HUES64 (cell line): ENCODE measurements around the gene TUBA1B.
A peak's percentile ranks its signal among the peaks of the same experiment; 100 is the strongest.
"Not testable (repeated sequence)": the region's sequence is repeated elsewhere in the genome, so short reads cannot be mapped to it uniquely, and the experiment has no call there.

Experiments used
- H3K27ac ChIP-seq: 2 replicates; pipeline ENCODE4 v1.7.0; 2013; ENCODE audit warnings: low read depth, low read length, inconsistent platforms
- H3K27me3 ChIP-seq: 2 replicates; pipeline ENCODE4 v1.6.1; 2013; ENCODE audit warnings: mild to moderate bottlenecking, low read length; ENCODE audit not compliant: insufficient read depth
- H3K36me3 ChIP-seq: 2 replicates; pipeline ENCODE4 v1.6.1; 2013; ENCODE audit warnings: mild to moderate bottlenecking, low read length; ENCODE audit not compliant: insufficient read depth
- H3K4me1 ChIP-seq: 2 replicates; pipeline ENCODE4 v1.6.1; 2013; ENCODE audit warnings: mild to moderate bottlenecking, low read length, moderate library complexity; ENCODE audit not compliant: insufficient read depth
- H3K4me3 ChIP-seq: 2 replicates; pipeline ENCODE4 v1.5.1; 2013; ENCODE audit warnings: mild to moderate bottlenecking, low read length, moderate library complexity
- H3K9ac ChIP-seq: 2 replicates; pipeline ENCODE4 v1.6.1; 2013; ENCODE audit warnings: mild to moderate bottlenecking, low read depth, low read length
- H3K9me3 ChIP-seq: 2 replicates; pipeline ENCODE4 v1.6.1; 2013; ENCODE audit warnings: low read depth, low read length; ENCODE audit not compliant: insufficient read depth
- WGBS: fragments of 150-250, 120-280 bp; methylation state at CpG from one replicate; pipeline ENCODE4 v1.1.7; 2013; ENCODE audit warnings: missing lambda C conversion rate; 5-methylcytosine and 5-hydroxymethylcytosine counted together

TUBA1B gene

GRCh38 chr12:49138999-49139398 lies 7.8 kb upstream of the TUBA1B start:
- Histone ChIP-seq H3K27ac (no peak overlapping the region), H3K4me3 (no peak overlapping the region), H3K27me3 (no peaks in the 10 kb centered on the region), H3K36me3 (no peaks in the 10 kb centered on the region), H3K9me3 (no peaks in the 10 kb centered on the region), H3K9ac (no peak overlapping the region), H3K4me1 (no peaks in the 10 kb centered on the region)
- WGBS = 95% methylated on average over 1 of the region's 2 CpGs

GRCh38 chr12:49138587-49138986 lies 7.4 kb upstream of the TUBA1B start:
- H3K9ac ChIP-seq = no peak overlapping the region
- no peaks in the 10 kb centered on the region for H3K27me3 ChIP-seq
- H3K4me3 ChIP-seq = no peak overlapping the region
- H3K9me3 ChIP-seq = no peaks in the 10 kb centered on the region
- H3K36me3 ChIP-seq = no peaks in the 10 kb centered on the region
- H3K4me1 ChIP-seq = no peaks in the 10 kb centered on the region
- 81% methylated on average over 2 of the region's 2 CpGs for WGBS
- H3K27ac ChIP-seq = no peak overlapping the region

GRCh38 chr12:49137476-49137875 lies 6.3 kb upstream of the TUBA1B start:
- no peak overlapping the region for H3K4me3 ChIP-seq
- peaks cover 2% of the 10 kb centered on the region for H3K4me1 ChIP-seq
- no peak overlapping the region for H3K9ac ChIP-seq
- H3K27ac ChIP-seq = no peak overlapping the region
- H3K9me3 ChIP-seq = no peaks in the 10 kb centered on the region
- H3K36me3 ChIP-seq = no peaks in the 10 kb centered on the region
- WGBS = 100% methylated on average over 1 of the region's 1 CpG
- no peaks in the 10 kb centered on the region for H3K27me3 ChIP-seq

GRCh38 chr12:49136997-49137396 lies 5.8 kb upstream of the TUBA1B start:
- not testable (repeated sequence) for H3K36me3 ChIP-seq, H3K27ac ChIP-seq, H3K27me3 ChIP-seq, H3K9me3 ChIP-seq, H3K4me1 ChIP-seq, H3K9ac ChIP-seq, H3K4me3 ChIP-seq
- 97% methylated on average over 3 of the region's 3 CpGs for WGBS

GRCh38 chr12:49133590-49133989 lies 2.4 kb upstream of the TUBA1B start:
- Histone ChIP-seq H3K27me3 (no peaks in the 10 kb centered on the region), H3K27ac (no peak overlapping the region), H3K9ac (no peak overlapping the region), H3K4me3 (no peak overlapping the region), H3K9me3 (no peaks in the 10 kb centered on the region), H3K4me1 (peaks cover 16% of the 10 kb centered on the region), H3K36me3 (peaks cover 15% of the 10 kb centered on the region)
- 95% methylated on average over 10 of the region's 10 CpGs for WGBS

- Histone ChIP-seq H3K4me3 (no peak overlapping the region), H3K9me3 (no peaks in the 10 kb centered on the region), H3K36me3 (peaks cover 19% of the 10 kb centered on the region), H3K27ac (no peak overlapping the region), H3K27me3 (no peaks in the 10 kb centered on the region), H3K4me1 (peaks cover 16% of the 10 kb centered on the region), H3K9ac (no peak overlapping the region)
- WGBS = 88% methylated on average over 2 of the region's 5 CpGs
Measured at GRCh38 chr12:49133014-49133413, 1.8 kb upstream of the TUBA1B start.

- Histone ChIP-seq H3K9me3 (no peaks in the 10 kb centered on the region), H3K27me3 (no peaks in the 10 kb centered on the region), H3K4me1 (peaks cover 16% of the 10 kb centered on the region), H3K4me3 (peak overlapping the region; percentile 70), H3K36me3 (peaks cover 29% of the 10 kb centered on the region), H3K27ac (no peak overlapping the region), H3K9ac (peak overlapping the region; percentile 65)
- WGBS = 40% methylated on average over 8 of the region's 9 CpGs
Measured at GRCh38 chr12:49131894-49132461, 783 bp upstream of the TUBA1B start.

- Histone ChIP-seq H3K27ac (peak overlapping the region; percentile 99), H3K9ac (peak overlapping the region; percentile 98), H3K36me3 (peaks cover 33% of the 10 kb centered on the region), H3K9me3 (no peaks in the 10 kb centered on the region), H3K4me1 (peaks cover 16% of the 10 kb centered on the region), H3K4me3 (peak overlapping the region; percentile 70), H3K27me3 (no peaks in the 10 kb centered on the region)
- WGBS = under 1% methylated on average over 66 of the region's 66 CpGs
Measured at GRCh38 chr12:49130151-49131050, 794 bp downstream of the TUBA1B start.

GRCh38 chr12:49129332-49130150 lies 1.7 kb downstream of the TUBA1B start:
- peak overlapping the region; percentile 98 for H3K9ac ChIP-seq
- peak overlapping the region; percentile 70 for H3K4me3 ChIP-seq
- no peaks in the 10 kb centered on the region for H3K27me3 ChIP-seq
- no peaks in the 10 kb centered on the region for H3K9me3 ChIP-seq
- peak overlapping the region; percentile 99 for H3K27ac ChIP-seq
- H3K36me3 ChIP-seq = peaks cover 33% of the 10 kb centered on the region
- H3K4me1 ChIP-seq = peaks cover 16% of the 10 kb centered on the region
- 81% methylated on average over 17 of the region's 18 CpGs for whole genome bisulfite sequencing

GRCh38 chr12:49127971-49128370 lies 3.2 kb downstream of the TUBA1B start:
- not testable (repeated sequence) for H3K9ac ChIP-seq, H3K27ac ChIP-seq
- WGBS = 89% methylated on average over 1 of the region's 8 CpGs

More at GRCh38 chr12:49127971-49128370, 3.2 kb downstream of the TUBA1B start:
- H3K4me1 ChIP-seq = peaks cover 16% of the 10 kb centered on the region
- not testable (repeated sequence) for H3K9me3 ChIP-seq, H3K4me3 ChIP-seq, H3K27me3 ChIP-seq
- H3K36me3 ChIP-seq = peaks cover 33% of the 10 kb centered on the region
